K562 (cell line): Measurements from ENCODE around the gene PSMA2. TPM values are rescaled to one million over a fixed set of nuclear protein-coding genes. Genes with fewer than 3 reads are reported as not detected.

Experiments used
- PHF20 ChIP-seq: fragments of 450-650 bp; IDR thresholded peaks from 2 replicates; pipeline ENCODE4 v1.6.1; 2018; ENCODE audit not compliant: partially characterized antibody
- RB1 ChIP-seq: fragments of 450-650 bp; IDR thresholded peaks from 2 replicates; pipeline ENCODE4 v1.6.1; 2017; ENCODE audit warnings: low read depth, mild to moderate bottlenecking
- TAF7 ChIP-seq: fragments of 450-650 bp; IDR thresholded peaks from 2 replicates; pipeline ENCODE4 v1.6.1; 2016; ENCODE audit warnings: missing genetic modification characterization, missing compliant biosample characterization
- ZNF175 ChIP-seq: fragments of 200-800 bp; sonication (Bioruptor generic); IDR thresholded peaks from 2 replicates; pipeline ENCODE4 v1.6.1; 2016; ENCODE audit warnings: low read depth, mild to moderate bottlenecking, missing genetic modification characterization, missing compliant biosample characterization
- ZNF316 ChIP-seq: fragments of 450-650 bp; IDR thresholded peaks from 2 replicates; pipeline ENCODE4 v1.6.1; 2016
- polyA plus RNA-seq, 8 experiments: library from polyadenylated mRNA; depleted of rRNA in 4 of 8; stranded (reverse) in 5 of 8; unstranded in 3 of 8; fragments of >200 nt; fragmentation: Nextera tagmentation in 2 of 8; fragmentation: Illumina TruSeq in 1 of 8; extraction: Ambion mirVana in 2 of 8; extraction: Trizol in 1 of 8; gene quantifications; 2 replicates each; pipeline versions ENCODE4 v1.2.1 to v1.2.3, GENCODE V29; 2011 to 2014; ENCODE audit warnings: inconsistent platforms in 1 of 8, missing spikeins in 1 of 8
- total RNA-seq, 7 experiments: library from RNA; depleted of rRNA in 6 of 7; stranded (reverse); fragments of >200 nt in 6 of 7; fragmentation: Illumina TruSeq in 2 of 7; extraction: Trizol in 2 of 7; gene quantifications; 2 replicates each; pipeline versions ENCODE4 v1.2.1 to v1.2.3, GENCODE V29; 2011 to 2021; ENCODE audit warnings: low replicate concordance in 1 of 7
- TF ChIP-seq, protein P1 (sequence below): fragments of 450-650 bp; IDR thresholded peaks from 2 replicates; pipeline ENCODE4 v1.6.1; 2016; ENCODE audit warnings: mild to moderate bottlenecking, moderate library complexity

PSMA2 gene
- total and polyA plus RNA-seq, 9 of the 15 experiments (the other 6 are each of a cell fraction or from before 2014, with no cell fraction given) = 91.7 to 1,070 (median 213) TPM

DNA sequence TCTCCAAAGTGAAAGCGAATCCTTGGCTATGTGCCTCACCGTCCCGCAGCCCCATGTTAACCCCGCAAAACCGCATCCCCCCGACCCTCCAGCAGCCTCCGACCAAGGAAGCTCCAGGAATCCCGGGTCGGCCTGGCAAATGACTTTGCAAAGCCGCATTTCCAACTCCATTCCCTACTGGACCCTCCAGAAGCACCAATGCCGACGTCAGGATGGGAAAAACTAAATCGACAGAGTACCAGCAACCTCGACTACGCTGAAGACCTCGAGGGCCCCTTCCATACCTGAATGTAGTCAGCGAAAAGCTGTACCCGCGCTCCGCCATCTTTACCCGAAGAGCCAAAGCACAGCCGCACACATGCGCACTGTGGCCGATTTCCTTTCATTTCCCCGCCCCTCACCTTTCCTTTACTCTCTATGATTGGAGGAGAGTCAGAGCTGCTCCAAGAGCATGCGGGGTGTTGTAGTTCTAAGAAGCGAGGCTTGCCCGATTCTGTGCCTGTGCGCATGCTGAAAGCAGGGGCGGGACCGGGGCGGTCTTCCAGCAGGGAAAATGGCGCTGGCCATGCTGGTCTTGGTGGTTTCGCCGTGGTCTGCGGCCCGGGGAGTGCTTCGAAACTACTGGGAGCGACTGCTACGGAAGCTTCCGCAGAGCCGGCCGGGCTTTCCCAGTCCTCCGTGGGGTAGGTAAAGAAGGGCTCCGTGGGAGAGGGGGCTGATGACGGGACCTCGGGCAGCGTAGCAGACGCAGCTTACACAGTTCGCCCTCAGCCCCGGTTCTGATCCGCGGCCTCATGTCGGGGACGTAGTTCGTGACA is at the start of gene PSMA2, which contains the start of gene MRPL32 (continued):
- TF ChIP-seq, protein P1, sequence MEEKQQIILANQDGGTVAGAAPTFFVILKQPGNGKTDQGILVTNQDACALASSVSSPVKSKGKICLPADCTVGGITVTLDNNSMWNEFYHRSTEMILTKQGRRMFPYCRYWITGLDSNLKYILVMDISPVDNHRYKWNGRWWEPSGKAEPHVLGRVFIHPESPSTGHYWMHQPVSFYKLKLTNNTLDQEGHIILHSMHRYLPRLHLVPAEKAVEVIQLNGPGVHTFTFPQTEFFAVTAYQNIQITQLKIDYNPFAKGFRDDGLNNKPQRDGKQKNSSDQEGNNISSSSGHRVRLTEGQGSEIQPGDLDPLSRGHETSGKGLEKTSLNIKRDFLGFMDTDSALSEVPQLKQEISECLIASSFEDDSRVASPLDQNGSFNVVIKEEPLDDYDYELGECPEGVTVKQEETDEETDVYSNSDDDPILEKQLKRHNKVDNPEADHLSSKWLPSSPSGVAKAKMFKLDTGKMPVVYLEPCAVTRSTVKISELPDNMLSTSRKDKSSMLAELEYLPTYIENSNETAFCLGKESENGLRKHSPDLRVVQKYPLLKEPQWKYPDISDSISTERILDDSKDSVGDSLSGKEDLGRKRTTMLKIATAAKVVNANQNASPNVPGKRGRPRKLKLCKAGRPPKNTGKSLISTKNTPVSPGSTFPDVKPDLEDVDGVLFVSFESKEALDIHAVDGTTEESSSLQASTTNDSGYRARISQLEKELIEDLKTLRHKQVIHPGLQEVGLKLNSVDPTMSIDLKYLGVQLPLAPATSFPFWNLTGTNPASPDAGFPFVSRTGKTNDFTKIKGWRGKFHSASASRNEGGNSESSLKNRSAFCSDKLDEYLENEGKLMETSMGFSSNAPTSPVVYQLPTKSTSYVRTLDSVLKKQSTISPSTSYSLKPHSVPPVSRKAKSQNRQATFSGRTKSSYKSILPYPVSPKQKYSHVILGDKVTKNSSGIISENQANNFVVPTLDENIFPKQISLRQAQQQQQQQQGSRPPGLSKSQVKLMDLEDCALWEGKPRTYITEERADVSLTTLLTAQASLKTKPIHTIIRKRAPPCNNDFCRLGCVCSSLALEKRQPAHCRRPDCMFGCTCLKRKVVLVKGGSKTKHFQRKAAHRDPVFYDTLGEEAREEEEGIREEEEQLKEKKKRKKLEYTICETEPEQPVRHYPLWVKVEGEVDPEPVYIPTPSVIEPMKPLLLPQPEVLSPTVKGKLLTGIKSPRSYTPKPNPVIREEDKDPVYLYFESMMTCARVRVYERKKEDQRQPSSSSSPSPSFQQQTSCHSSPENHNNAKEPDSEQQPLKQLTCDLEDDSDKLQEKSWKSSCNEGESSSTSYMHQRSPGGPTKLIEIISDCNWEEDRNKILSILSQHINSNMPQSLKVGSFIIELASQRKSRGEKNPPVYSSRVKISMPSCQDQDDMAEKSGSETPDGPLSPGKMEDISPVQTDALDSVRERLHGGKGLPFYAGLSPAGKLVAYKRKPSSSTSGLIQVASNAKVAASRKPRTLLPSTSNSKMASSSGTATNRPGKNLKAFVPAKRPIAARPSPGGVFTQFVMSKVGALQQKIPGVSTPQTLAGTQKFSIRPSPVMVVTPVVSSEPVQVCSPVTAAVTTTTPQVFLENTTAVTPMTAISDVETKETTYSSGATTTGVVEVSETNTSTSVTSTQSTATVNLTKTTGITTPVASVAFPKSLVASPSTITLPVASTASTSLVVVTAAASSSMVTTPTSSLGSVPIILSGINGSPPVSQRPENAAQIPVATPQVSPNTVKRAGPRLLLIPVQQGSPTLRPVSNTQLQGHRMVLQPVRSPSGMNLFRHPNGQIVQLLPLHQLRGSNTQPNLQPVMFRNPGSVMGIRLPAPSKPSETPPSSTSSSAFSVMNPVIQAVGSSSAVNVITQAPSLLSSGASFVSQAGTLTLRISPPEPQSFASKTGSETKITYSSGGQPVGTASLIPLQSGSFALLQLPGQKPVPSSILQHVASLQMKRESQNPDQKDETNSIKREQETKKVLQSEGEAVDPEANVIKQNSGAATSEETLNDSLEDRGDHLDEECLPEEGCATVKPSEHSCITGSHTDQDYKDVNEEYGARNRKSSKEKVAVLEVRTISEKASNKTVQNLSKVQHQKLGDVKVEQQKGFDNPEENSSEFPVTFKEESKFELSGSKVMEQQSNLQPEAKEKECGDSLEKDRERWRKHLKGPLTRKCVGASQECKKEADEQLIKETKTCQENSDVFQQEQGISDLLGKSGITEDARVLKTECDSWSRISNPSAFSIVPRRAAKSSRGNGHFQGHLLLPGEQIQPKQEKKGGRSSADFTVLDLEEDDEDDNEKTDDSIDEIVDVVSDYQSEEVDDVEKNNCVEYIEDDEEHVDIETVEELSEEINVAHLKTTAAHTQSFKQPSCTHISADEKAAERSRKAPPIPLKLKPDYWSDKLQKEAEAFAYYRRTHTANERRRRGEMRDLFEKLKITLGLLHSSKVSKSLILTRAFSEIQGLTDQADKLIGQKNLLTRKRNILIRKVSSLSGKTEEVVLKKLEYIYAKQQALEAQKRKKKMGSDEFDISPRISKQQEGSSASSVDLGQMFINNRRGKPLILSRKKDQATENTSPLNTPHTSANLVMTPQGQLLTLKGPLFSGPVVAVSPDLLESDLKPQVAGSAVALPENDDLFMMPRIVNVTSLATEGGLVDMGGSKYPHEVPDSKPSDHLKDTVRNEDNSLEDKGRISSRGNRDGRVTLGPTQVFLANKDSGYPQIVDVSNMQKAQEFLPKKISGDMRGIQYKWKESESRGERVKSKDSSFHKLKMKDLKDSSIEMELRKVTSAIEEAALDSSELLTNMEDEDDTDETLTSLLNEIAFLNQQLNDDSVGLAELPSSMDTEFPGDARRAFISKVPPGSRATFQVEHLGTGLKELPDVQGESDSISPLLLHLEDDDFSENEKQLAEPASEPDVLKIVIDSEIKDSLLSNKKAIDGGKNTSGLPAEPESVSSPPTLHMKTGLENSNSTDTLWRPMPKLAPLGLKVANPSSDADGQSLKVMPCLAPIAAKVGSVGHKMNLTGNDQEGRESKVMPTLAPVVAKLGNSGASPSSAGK = no peak
- peak; percentile 32; the same call in 1 of the 2 replicates for TF ChIP-seq ZNF316
- TF ChIP-seq RB1 = peak; percentile 51
- no peak for TF ChIP-seq ZNF175 (CRISPR knock-in tag)
- TF ChIP-seq PHF20 = peak; percentile 52
- TF ChIP-seq TAF7 = peak; percentile 94
